Upper lobe of left lung (tissue), 4 donors: ENCODE measurements around the gene NFKBIL1.

Source experiments
- POLR2A ChIP-seq, 4 donors: fragments of 450-650 bp; IDR thresholded peaks; one replicate each; pipeline ENCODE4 v1.5.1; 2016 to 2017; ENCODE audit warnings: antibody characterized with exemption in 4 of 4, mild to moderate bottlenecking in 2 of 4
- POLR2AphosphoS5 ChIP-seq, 2 donors: sonication (generic); formaldehyde crosslinking; IDR thresholded peaks; one replicate each; pipeline ENCODE4 v1.5.1; 2017; ENCODE audit warnings: antibody characterized with exemption in 2 of 2
- TF ChIP-seq, protein P1 (sequence below), 6 experiments: fragments of 450-650 bp in 4 of 6; fragments of 200-600 bp in 2 of 6; sonication (generic) in 2 of 6; IDR thresholded peaks; one replicate each; pipeline ENCODE4 v1.5.1; 2016 to 2019; ENCODE audit warnings: antibody characterized with exemption in 6 of 6

DNA sequence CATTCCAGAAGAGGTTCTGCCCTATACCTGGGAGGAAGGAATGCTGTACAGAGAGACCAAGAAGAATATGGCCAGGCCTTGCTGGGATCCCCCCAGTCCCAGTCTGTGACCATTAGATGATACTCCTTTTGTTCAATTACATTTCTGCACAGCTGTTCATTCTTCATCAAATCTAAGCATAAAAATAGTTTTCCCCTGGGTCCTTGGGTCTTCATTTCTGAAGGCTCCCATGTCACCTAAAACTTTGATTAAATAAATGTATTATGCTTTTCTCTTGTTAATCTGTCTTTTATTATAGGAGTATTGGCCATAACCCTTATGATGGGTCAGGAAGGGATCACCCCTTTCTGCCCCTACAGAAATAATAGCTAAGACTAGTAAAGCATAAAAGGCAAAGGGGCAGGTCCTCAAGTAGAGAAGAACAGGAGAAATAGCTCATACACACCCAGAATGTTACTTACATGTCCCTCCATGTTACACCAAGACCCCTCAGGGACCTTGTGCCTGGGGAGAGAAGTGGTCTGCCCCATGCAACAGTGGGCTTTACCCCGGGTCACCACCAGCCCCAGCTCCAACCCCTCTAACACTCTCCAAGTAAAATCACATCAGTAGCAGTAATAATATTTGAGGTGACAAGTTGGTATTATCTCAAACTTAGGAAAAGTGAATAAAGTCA is 22.6 kb downstream of the NFKBIL1 start:
- TF ChIP-seq, protein P1, sequence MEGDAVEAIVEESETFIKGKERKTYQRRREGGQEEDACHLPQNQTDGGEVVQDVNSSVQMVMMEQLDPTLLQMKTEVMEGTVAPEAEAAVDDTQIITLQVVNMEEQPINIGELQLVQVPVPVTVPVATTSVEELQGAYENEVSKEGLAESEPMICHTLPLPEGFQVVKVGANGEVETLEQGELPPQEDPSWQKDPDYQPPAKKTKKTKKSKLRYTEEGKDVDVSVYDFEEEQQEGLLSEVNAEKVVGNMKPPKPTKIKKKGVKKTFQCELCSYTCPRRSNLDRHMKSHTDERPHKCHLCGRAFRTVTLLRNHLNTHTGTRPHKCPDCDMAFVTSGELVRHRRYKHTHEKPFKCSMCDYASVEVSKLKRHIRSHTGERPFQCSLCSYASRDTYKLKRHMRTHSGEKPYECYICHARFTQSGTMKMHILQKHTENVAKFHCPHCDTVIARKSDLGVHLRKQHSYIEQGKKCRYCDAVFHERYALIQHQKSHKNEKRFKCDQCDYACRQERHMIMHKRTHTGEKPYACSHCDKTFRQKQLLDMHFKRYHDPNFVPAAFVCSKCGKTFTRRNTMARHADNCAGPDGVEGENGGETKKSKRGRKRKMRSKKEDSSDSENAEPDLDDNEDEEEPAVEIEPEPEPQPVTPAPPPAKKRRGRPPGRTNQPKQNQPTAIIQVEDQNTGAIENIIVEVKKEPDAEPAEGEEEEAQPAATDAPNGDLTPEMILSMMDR (IDR thresholded peaks at IDR 0.05) = no peak
- TF ChIP-seq POLR2A (IDR thresholded peaks at IDR 0.05) (no peak), POLR2AphosphoS5 (IDR thresholded peaks at IDR 0.05) (no peak)
